Mesenteric fat pad (tissue), 1 donor: ENCODE data around the gene RNF148. TPM values are rescaled to one million over a fixed set of nuclear protein-coding genes. Genes with fewer than 3 reads are reported as not detected.

Source experiments
- total RNA-seq: library from RNA; stranded (reverse); fragmentation: NEBNext Ultra II Directional; extraction: Animal tissue kit (Norgen Biotek cat#: 25700); gene quantifications from one replicate; pipeline ENCODE4 v1.2.1, GENCODE V29; 2021
- donor health status: DM: yes; HTN: yes; CAD: no.

Gene RNF148
- total RNA-seq, 1 donor from 2014 or later = 1.2 TPM

Other genes starting within 250 kb of the RNF148 start
- 0.90 TPM for gene RNF133, start 3.8 kb downstream of the RNF148 start, total RNA-seq
- 9.7 TPM for gene CADPS2, start 183.5 kb upstream of the RNF148 start, total RNA-seq